ENCODE data around the gene PALD1. TPM values are rescaled to one million over a fixed set of nuclear protein-coding genes. Genes with fewer than 3 reads are reported as not detected.

PALD1 gene
- total RNA-seq, 1 donor from 2014 or later = 1.2 TPM

DNA sequence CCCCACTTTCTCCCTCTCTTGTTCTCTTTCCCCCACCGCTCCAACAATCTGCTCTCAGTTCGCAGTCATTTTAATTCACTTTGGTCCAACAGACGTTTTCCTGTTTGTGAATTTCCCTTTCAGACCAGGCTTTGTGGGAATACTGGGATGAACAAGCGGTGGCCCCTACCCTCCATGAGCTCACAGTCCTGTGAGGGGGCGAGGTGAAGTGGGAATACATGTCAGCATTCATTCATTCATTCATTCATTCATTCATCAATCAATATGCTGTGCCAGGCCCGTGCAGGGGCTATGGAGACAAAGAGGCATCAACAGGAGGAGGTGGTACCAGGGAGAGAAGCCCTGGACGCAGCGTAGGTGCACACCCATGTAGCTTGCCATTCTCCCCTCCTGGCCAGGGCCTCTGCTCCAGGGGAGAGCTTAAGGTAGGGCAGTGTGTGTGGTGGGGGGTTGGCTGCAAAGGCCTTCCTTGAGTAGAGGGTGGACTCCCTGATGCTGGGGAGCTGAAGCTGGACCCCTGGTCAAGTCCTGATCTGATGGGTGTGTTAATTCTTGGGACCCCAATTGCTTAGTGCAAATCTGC is 107.9 kb downstream of the PALD1 start:
- no peak for DNase-seq (ENCODE audit: low spot score, unreplicated experiment)
- Mint-ChIP-seq H3K9me3 (ENCODE audit: low read depth) (no peaks in the 10 kb centered on the region), H3K4me1 (ENCODE audit: low read depth) (peaks cover 9% of the 10 kb centered on the region), H3K36me3 (ENCODE audit: insufficient read depth) (no peaks in the 10 kb centered on the region), H3K27ac (peak overlapping the region; percentile 73), H3K27me3 (peaks cover 13% of the 10 kb centered on the region), H3K4me3 (ENCODE audit: low read depth) (no peak overlapping the region)
- TF ChIP-seq, protein P1, sequence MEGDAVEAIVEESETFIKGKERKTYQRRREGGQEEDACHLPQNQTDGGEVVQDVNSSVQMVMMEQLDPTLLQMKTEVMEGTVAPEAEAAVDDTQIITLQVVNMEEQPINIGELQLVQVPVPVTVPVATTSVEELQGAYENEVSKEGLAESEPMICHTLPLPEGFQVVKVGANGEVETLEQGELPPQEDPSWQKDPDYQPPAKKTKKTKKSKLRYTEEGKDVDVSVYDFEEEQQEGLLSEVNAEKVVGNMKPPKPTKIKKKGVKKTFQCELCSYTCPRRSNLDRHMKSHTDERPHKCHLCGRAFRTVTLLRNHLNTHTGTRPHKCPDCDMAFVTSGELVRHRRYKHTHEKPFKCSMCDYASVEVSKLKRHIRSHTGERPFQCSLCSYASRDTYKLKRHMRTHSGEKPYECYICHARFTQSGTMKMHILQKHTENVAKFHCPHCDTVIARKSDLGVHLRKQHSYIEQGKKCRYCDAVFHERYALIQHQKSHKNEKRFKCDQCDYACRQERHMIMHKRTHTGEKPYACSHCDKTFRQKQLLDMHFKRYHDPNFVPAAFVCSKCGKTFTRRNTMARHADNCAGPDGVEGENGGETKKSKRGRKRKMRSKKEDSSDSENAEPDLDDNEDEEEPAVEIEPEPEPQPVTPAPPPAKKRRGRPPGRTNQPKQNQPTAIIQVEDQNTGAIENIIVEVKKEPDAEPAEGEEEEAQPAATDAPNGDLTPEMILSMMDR (IDR thresholded peaks at IDR 0.05; ENCODE audit: unreplicated experiment) = no peak

DNA sequence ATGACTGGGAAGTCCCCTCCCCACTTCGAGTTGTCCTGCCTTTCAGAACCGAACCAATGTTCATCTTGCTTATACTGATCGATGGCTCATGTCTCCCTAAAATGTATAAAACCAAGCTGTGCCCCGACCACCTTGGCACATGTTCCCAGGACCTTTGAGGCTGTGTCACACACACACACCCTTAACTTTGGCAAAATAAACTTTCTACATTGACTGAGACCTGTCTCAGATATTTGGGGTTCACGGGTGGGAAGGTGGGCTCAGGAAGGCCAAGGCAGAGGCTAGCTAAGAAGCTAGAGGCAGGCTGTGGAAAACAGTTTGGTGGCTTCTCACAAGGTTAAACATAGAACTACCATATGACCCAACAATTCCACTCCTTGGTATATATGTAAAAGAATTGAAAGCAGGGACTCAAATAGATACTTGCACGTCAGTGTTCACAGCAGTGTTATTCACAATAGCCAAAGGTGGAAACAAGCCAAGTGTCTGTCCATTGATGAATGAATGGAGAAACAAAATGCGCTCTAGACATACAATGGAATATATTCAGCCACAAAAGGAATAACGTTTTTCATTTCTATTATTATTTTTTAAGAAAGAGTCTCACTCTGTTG is 108.6 kb downstream of the PALD1 start:
- Mint-ChIP-seq H3K4me3 (ENCODE audit: low read depth) (no peak overlapping the region), H3K9me3 (ENCODE audit: low read depth) (no peaks in the 10 kb centered on the region), H3K27me3 (peaks cover 14% of the 10 kb centered on the region), H3K36me3 (ENCODE audit: insufficient read depth) (no peaks in the 10 kb centered on the region), H3K27ac (no peak overlapping the region), H3K4me1 (ENCODE audit: low read depth) (peaks cover 9% of the 10 kb centered on the region)
- TF ChIP-seq, protein P1 (IDR thresholded peaks at IDR 0.05; ENCODE audit: unreplicated experiment) = no peak
- no peak for DNase-seq (ENCODE audit: low spot score, unreplicated experiment)

DNA sequence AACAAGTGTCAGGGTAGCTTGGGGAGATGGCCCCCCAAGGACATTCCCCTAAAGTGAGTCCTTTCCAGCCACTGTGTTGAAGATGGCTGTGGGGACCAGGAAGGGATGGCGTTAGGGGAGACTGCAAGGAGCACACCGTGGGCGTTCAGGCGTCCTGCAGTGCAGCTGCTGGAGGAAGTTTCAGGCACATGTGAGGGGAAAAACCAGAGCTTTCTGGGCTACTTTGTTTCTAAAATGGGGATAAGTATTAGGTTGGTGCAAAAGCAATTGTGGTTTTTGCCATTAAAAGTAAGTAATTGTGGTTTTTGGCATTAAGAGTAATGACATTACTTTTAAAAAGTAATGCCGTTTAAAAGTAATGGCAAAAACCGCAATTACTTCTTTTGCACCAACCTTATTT is 109.7 kb downstream of the PALD1 start:
- DNase-seq (ENCODE audit: low spot score, unreplicated experiment) = no peak
- H3K36me3 Mint-ChIP-seq (ENCODE audit: insufficient read depth) = no peaks in the 10 kb centered on the region
- H3K4me1 Mint-ChIP-seq (ENCODE audit: low read depth) = peaks cover 9% of the 10 kb centered on the region
- no peak overlapping the region for H3K4me3 Mint-ChIP-seq (ENCODE audit: low read depth)
- H3K9me3 Mint-ChIP-seq (ENCODE audit: low read depth) = no peaks in the 10 kb centered on the region
- TF ChIP-seq, protein P1 (IDR thresholded peaks at IDR 0.05; ENCODE audit: unreplicated experiment) = no peak
- H3K27ac Mint-ChIP-seq = no peak overlapping the region
- peaks cover 18% of the 10 kb centered on the region for H3K27me3 Mint-ChIP-seq

DNA sequence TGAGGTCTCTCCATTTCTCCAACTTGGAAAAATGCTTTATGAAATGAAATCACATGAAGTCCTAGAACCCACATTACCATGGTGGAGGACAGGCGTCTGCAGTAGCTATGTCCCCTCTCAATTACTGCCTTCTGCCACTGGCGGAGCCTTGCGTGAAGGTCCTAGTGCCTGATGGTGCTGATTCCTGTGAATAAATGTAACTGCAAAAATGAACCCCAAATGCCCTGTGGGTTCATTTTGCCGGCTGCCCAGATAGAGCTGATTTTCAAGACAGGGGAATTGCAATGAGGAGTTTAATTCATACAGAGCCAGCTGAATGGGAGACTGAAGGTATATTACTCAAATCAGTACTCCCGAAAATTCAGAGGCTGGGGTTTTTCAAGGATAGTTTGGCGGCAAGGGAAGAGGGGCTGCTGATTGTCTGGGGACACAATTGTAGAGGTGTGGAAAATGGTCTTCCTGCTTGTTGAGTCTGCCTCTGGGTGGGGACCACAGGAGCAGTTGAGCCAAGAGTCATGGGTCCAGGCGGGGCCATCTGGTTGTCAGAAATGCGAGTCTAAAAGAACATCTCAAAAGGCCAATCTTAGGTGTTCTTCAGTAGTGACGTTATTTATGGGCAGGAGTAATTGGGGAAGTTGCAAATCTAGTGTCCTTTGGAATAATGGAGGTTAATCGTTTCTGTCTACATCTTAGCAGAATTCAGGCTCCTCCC is 110.4 kb downstream of the PALD1 start:
- no peak overlapping the region for H3K4me3 Mint-ChIP-seq (ENCODE audit: low read depth)
- no peak for DNase-seq (ENCODE audit: low spot score, unreplicated experiment)
- no peaks in the 10 kb centered on the region for H3K36me3 Mint-ChIP-seq (ENCODE audit: insufficient read depth)
- no peaks in the 10 kb centered on the region for H3K9me3 Mint-ChIP-seq (ENCODE audit: low read depth)
- no peak overlapping the region for H3K27ac Mint-ChIP-seq
- H3K4me1 Mint-ChIP-seq (ENCODE audit: low read depth) = peaks cover 6% of the 10 kb centered on the region
- TF ChIP-seq, protein P1 (IDR thresholded peaks at IDR 0.05; ENCODE audit: unreplicated experiment) = no peak
- H3K27me3 Mint-ChIP-seq = peaks cover 18% of the 10 kb centered on the region

DNA sequence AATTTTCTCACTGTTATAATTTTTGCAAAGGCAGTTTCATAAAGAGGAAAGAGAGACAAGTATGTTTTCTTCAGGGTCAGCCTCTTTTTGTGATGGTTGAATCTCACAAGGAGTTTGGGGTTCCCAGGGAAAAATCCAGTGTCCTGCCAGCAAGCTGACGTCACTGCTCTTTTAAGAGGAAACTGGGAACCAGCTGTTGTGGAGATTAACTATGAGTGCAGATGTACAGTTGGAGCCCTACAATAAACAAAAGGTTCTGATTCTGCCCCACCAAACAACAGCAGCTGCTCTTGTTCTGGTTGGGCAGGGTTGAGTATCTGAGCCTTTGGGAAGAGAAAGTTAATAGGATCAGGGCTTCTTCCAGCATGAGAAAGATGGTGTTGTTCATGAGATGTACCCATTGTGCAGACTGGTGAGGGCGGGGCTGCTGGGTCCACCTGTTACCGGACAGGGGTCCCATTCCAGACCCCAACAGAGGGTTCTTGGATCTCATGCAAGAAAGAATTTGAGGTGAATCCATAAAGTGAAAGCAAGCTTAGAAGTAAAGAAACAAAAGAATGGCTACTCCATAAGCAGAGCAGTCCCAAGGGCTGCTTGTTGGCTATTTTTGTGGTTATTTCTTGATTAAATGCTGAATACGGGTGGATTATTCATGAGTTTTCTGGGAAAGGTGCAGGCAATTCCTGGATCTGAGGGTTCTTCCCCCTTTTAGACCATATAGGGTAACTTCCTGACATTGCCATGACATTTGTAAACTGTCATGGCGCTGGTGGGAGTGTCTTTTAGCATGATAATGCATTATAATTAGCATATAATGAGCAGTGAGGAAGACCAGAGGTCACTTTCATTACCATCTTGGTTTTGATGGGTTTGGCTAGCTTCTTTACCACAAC is 111.4 kb downstream of the PALD1 start:
- no peaks in the 10 kb centered on the region for H3K36me3 Mint-ChIP-seq (ENCODE audit: insufficient read depth)
- DNase-seq (ENCODE audit: low spot score, unreplicated experiment) = no peak
- H3K27ac Mint-ChIP-seq = no peak overlapping the region
- peaks cover 18% of the 10 kb centered on the region for H3K27me3 Mint-ChIP-seq
- H3K4me1 Mint-ChIP-seq (ENCODE audit: low read depth) = peaks cover 9% of the 10 kb centered on the region
- no peak overlapping the region for H3K4me3 Mint-ChIP-seq (ENCODE audit: low read depth)
- TF ChIP-seq, protein P1 (IDR thresholded peaks at IDR 0.05; ENCODE audit: unreplicated experiment) = no peak
- no peaks in the 10 kb centered on the region for H3K9me3 Mint-ChIP-seq (ENCODE audit: low read depth)
